SW 1271 (cell line): Measurements from ENCODE around the gene GRXCR2.
"Not testable (repeated sequence)": the region's sequence is repeated elsewhere in the genome, so short reads cannot be mapped to it uniquely, and the experiment has no call there.

Experiments used
- DNase-seq, 2 experiments: peaks; one replicate each; lab custom pipeline; 2025; lab: John Stamatoyannopoulos, UW

GRXCR2 gene

DNA sequence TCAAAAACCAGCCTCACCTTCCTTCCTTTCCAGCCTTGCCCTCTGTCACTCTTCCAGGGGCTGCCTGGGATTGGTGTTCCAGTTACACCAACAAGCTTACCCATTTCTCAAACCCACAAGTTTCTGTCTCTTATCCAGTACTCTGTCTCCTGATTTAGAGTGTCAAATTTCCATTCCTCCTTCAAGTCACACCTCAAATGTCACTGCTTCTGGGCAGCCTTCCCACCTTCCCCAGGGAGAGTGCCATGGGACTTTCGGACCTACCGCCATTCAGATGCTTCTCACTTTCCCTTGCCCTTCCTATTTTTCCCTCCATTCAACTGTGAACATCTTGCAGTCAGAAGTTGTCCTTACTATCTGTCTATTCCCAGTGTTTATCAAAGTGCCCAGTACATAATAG lies 2.0 kb upstream of the GRXCR2 start:
- no peak for DNase-seq

DNA sequence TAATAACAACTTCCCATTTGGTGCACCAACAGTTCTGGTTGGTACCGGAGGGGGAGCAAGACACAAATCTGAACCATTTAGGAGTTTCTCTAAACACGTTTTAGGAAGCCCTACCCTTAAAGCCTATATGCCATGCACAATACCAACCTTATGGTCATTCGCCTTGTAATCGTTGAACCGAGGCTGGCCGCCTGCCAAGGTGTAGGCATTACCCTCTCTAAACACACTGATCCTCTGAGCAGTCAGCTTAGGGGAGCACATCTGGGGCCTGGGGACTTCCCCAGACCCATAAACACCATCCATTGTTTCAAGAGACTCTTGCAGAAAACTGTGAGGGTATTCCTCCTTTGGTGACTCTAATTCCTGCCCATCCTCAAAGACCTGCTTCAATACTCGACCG lies 328 bp downstream of the GRXCR2 start:
- no peak for DNase-seq

DNA sequence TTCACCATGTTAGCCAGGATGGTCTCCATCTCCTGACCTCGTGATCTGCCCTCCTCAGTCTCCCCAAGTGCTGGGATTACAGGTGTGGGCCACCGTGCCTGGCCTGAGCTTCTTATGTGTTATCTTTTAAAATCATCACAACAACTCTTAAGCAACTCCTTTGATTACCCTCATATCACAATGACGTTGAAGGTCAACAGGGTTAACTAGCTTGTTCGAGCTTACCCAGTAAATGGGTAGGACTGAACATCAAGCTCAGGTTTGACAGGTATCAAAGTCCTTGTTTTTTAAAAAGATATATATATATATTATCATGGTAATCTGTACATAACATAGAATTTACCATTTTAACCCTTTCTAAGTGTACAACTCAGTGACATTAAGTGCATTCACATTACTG lies 3.1 kb downstream of the GRXCR2 start:
- DNase-seq: no peak

DNA sequence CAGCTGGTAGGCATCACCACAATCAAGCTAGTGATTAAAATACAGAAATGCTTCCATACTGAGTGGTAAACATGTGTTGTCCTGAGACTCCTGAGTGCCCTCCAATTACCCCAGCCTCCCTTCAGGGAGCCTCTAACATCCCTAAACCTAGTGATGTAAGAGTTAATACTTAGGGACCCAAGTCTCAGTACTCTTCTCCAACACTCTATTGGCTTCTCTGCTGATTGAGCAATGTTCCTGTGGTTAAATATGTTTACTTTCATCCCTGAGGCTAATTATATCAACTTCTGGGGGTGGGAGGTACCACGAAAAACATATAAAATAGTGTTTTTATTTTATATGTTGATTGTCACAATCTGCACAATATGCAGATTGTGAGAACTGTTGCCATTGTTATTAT lies 5.0 kb downstream of the GRXCR2 start:
- no peak for DNase-seq

DNA sequence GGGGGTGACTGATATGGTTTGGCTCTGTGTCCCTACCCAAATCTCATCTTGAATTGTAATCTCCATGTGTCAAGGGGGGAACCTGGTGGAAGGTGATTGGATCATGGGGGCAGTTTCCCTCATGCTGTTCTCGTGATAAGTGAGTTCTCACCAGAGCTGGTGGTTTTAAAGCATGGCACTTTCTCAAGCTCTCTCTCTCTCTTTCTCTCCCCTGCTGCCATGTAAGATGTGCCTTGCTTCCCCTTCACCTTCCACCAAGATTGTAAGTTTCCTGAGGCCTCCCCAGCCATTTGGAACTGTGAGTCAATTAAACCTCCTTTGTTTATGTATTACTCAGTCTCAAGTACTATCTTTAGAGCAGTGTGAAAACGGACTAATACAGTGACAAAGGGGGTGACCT lies 8.4 kb downstream of the GRXCR2 start:
- not testable (repeated sequence) for DNase-seq

DNA sequence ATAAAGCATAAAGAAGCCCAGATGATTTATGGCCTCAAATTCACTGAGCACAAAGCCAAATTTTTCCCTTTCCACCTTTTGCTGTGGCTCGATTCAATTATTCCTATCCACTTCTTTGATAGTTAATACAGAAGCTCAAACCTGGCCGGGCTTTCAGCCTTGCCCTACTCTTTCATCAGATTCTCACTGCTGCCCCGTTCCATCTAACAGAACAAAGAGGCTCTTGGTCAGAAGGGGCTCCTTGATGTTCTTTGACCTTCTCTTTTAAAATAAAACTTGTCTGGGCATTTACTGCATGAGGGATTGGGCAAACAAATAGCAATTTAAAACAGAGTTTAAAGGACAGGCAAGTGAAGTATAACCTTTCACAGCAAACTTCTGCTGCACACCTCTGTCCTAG lies 9.8 kb downstream of the GRXCR2 start:
- no peak for DNase-seq

DNA sequence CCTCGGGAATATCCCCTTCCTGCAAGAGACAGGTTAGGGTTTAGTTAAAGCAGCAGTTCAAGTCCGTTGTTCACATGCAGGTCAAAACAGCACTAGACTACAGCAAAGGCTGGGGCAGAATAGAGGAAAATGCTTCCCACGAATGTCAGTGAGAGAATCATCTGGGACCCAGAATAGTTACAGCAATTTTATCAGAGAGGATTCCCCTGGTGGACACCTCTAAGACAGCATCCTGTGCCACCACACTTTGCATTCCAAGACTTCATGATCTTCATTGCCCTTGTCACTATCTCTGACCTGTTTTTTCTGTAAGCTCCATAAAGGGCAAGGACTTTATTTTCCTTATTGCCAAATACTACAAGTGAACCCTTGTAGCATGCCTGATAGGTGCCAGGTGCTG lies 12.9 kb downstream of the GRXCR2 start:
- DNase-seq: no peak

DNA sequence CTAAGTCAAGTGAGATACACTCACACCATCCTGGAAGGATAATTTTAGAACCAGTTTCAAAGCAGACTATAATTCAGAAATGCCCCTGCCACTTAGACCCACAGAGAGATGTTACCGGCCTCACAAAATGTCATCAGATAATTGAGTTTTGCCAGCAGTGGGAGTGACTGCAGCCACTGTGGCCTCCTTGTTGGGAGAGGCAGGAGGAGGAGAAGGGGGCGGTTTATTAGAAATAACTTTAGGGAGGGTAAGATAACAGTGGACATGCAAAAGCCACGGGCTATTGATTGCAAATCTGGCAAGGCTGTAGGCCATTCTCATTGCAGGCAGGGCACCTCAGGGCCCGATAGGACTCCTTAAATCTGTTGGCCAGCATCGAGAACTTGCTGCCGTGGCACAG lies 13.4 kb downstream of the GRXCR2 start:
- DNase-seq: no peak

DNA sequence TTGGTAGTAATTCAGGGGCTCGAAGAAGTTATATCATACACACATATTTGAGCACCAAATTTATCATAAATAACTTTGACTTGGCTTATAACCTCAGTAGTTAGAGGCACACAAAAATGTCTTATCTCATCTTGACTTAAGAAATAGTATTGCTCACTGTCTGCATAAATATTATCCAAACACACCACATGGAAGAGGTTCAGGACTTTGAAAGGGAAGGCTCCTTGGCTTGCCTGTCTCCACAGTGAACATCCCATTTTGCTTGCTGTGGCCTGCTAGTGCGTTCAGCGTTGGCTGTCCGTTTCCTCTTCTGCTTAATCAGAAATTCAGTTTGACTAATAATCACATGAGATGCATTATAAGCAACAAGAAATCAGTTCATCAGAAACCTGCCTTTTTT lies 13.9 kb downstream of the GRXCR2 start:
- DNase-seq: no peak

DNA sequence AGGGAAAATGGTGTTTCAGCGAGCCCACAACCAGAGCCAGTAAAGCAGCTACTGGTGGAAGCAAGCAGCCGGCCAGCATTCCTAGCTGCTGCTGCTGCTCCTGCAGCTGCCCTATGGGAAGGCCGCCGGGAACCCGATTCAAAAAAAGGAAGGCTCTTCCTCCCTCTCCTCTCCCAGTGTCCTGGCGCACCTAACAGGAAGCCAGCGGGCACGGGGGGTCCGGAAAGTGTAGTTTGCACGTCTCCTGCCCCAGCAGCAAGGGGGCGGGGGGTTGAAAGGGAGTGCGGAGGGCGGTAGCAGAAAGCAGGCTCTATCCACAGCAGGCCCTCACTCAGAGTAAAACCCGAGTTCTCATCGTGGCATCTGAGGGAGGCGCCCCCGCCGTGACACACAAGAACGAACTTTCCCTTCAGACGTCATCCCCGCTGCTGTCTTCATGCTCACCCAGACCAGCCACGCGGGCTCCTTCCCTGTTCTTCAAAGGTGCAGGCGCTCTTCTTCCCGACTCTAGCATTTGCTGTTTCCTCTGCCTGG lies 16.5 kb downstream of the GRXCR2 start:
- DNase-seq: no peak

DNA sequence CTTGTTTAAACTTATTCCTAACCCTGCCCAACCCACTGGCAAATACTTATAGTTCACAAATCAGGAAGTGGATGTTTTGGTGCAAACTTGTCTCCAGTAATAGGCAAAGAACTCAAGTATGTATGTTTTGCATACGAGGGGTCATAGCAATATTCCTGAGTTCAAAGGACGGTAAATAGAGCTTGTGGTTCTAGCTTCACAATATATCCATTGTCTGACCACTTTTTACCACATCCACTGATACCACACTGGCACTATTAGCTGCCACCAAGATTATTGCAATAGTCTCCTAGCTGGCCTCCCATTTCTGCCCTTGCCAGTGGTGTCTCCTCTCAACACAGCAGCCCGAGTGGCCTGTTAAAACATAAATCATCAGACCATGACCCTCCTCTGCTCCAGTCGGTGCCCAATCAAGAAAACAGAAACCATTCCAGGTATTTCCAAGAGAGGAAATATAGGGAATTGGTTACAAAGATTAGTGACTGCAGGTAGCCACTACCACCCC lies 17.0 kb downstream of the GRXCR2 start:
- no peak for DNase-seq

DNA sequence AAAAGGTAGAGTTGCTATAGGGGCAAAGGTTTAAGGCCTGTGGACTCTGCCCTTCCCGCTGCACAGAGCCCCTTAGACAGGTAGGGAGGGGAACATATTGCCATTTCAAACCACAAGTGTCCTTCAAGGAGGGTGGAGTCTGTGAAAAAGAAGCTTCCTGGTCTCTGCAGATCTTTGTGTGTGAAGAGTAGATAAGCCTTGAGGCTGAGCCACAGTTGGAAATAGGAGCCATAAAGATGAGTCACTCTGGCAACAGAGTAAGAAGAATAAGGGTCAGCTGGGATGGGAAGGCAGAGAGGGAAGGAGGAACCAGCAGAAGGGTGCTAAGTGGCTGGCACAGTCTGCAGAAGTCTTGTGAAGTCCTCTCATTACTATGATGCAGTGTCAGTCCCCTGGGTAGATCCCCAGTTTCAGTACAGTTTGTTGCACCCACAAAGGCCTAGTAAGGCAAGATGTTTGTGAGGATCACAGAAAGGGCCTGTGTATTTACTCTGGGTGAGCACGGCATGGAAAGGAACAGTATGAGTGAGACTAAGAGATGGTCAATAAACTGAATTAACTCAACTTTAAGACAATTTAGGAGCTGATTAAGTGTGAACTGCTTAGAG lies 18.1 kb downstream of the GRXCR2 start:
- DNase-seq: no peak

DNA sequence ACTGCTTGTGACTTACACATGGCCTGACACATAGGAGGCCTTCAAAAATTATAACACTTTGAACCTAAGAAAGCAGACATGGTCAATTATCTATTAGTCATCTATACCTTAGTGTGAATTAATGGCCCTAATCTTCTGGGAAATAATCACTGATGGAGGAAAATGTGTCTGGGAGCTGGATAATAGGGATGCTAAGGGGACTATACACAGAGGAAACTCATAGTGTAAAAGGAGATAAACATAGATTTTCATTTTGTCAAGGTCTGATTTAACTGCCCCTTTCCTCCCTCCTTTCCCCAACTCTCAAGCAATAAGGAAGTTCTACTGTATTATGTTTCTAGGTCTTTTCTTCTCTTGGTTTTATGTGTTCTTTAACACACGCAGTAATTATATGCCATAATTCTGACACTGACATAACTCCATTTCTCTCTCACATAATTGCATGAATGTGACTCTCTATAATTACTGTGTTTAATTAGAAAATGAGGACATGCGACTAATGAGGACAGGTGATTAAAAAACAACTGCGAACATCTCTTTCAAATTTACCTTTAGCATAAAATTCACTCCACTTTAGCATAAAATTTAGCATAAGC lies 18.9 kb downstream of the GRXCR2 start:
- DNase-seq: no peak

DNA sequence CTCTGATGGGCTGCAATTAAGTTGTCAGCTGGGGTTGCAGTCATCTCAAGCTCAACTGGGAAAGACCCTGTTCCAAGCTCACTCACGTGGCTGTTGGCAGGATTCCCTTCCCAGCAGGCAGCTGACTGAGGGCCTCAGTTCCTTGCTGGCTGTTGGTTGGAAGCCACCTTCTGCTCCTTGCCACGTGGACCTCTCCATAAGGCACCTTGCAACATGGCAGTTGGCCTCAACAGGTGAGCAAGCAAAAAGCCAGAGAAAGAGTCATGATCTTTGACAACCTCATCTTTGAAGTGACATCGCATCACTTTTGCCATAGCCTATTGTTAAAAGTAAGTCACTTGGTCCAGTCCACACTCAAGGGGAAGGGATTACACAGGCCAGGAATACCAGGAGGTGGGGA lies 19.8 kb downstream of the GRXCR2 start:
- no peak for DNase-seq

DNA sequence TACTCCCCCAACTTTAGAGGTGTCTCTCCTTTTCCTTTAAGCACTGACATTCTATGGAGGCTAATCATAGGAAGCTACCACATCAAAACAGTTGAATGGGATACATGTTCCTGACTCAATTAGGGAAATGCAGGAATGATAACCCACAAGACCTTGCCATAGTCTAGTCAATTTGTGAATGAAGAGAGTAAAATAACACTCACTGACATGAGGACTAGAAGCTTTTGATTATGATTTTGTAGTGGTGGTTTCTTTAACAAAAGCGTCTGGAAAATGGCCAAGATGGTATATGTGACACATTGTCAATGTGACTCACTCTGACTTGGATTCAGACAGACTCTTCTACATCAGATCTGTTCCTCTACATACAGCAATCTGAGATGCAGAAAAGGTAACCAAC lies 24.0 kb downstream of the GRXCR2 start:
- DNase-seq: peak in 1 of 2 experiments; percentile 19

DNA sequence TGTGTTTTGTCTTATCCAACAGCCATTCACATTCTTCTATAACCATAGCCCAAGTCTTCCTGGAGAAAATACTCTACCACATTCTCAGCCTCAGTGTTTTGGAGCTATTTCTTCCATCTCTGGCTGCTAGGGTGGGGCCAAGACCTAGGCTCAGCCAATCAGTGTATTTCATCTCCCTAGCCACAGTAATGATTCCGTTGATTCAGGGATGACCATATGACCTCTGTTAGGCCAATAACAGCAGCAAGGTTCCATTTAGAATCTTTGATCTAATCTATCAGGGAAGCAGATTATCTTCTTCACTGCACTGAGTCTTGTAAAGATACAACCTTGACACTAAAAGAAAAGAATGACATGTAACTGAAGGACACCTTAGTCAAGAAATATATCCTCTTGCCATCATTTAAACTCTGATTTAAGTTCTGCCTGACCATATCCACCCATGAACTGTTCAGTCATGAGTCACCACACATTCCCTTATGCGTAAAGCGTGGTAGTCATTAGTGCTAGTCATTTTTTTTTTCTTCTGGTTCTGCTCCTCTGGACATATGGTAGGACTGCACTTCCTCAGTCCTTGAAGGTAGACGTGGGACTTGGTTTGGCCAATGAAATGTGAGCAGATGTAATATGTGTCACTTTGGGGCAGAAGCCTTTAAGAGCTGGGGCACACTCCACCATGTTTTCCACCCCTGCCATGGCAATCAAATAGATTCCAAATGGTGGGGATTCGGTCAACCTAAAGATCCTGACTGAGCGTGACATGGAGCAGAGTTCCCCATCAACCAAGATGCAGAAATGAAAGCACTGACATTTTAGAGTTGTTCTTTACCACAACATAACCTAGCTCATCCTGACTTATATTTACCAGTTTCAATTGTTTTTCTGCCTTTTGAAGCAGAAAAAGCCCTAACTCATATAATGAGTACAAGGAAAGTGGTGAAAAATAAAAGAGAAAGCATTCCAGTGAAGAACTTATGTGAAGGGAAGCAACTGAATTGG lies 25.0 kb downstream of the GRXCR2 start:
- no peak for DNase-seq

DNA sequence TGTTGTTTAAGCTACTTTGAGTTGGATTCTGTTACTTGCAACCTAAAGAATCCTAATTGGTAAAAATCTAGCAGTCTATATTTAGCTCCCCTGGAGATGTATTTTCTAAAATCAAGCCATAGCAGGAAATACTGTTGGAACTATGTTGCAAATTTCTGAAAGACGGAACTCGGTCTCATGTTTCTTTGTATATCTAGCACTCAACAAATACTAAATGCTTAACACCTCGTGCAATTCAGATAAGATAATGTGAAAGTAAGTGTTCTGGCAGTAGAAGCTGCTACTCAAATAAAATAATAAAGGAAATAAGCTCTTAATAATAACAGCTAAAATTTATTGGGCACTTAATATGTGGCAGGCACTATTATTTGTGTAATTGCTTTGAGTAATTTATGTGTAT lies 26.7 kb downstream of the GRXCR2 start:
- no peak for DNase-seq

DNA sequence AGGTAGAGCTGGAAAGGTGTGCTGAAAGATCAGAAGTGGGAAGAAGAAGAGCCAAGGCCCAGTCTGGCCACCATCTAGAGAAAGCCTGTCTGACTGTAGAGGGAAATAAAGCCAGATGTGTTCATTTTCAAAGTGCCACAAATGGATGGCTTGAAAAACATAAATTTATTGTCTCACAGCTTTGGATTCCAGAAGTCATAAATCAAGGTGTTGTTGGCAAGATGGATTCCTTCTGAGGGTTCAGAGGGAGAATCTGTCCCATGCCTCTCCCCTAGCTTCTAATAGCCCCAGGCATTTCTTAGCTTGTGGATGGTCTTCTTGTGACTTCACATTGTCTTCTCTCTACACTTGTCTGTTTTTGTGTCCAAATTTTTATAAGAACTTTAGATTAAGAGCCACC lies 31.5 kb downstream of the GRXCR2 start:
- DNase-seq: no peak

DNA sequence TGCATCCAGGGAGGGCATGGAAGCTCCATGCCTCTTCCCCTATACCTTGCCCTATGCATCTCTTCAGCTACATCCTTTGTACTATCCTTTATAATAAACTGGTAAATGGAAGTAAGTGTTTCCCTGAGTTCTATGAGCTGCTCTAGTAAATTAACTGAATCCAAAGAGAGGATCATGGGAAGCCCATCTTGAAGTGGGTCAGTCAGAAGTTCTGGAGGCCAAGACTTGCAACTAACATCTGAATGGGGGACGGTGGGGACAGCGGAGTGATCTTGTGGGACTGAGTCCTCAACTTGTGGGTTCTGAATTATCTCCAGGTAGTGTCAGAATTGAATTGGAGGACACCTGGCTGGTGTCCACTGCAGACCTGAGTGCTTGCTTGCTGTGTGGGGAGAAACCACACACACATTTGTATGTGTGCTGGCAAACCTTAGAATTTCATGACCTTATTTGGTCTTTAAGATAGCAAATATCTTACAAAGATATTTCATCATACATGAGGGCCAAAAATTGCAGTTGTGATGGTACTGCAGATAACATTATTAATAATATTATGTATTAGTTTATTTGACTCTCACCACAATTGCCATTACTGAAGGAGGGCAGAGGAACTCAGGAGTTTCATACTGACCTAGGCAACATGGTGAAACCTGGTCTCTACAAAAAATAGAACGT lies 32.2 kb downstream of the GRXCR2 start:
- DNase-seq: no peak

DNA sequence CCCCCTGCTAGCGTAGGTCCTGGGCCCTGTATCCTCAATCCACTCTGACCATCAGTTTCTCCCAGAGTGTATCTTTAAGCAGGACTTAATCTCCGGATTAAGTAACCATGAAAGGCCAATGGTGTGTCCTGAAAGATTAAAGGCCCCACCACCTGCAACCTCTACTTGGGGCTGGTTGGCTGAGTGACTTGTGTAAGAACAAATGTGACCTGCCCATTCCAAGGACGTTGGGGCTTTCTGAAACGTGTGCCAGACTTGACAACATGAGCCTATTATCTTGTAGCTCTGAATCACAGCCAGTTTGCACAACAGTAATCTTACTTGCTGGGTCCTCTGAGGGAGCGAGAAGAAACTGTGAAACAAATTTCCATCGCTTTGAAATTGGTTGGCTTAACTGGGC lies 34.5 kb downstream of the GRXCR2 start:
- no peak for DNase-seq

DNA sequence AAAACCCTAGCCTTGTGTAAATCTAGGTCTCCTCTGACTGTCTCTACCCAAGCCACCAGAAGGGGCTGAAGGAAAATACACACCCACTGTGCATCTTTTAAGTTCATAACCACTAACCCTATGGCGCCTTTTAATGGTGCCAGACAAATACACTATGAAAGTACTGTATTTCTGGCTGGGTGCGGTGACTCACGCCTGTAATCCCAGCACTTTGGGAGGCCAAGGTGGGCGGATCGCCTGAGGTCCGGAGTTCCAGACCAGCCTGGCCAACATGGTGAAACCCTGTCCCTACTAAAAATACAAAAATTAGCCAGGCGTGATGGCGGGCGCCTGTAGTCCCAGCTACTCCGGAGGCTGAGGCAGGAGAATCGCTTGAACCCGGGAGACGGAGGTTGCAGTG lies 36.6 kb downstream of the GRXCR2 start:
- not testable (repeated sequence) for DNase-seq

DNA sequence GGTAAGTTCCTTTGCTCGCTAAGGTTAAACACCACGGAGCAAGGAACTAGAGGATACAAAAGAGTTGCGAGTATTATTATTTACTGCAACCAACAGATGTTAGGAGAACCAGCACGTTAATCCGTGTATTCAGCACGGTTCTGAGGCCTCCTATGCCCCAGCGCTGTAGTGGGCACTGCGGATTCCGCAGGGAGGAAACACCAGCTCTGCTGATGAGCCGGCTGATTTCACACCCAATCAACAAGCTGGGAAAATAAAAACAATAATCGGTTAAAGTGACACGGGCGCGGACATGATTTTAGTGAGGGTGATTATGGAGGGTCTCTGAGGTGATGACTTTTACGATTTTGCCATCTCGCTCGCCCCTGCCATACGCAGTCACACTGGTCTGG lies 37.0 kb downstream of the GRXCR2 start:
- no peak for DNase-seq
